ENCODE results near the gene TBK1. TPM values are rescaled to one million over a fixed set of nuclear protein-coding genes. Genes with fewer than 3 reads are reported as not detected.

The TBK1 gene
- total RNA-seq, 4 donors from 2014 or later: 21.2 to 24.1 (median 22.6) TPM

DNA sequence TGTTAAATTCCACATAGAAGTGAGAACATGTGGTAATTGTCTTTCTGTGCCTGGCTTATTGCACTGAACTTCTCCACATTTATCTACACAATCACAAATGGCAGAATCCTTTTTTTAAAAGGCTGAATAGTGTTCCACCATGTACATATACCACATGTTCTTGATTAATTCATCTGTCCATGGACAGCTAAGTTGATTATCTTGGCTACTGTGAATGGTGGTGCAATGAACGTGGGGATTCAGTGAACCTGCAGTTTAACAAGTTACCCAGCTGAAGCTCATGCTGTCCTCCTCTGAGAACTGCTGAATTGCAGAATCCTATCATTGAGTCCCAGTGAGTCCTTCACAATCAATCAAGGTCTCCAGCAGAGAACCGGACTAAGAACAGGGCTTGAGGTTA is 74.9 kb downstream of the TBK1 start:
- H3K9me3 ChIP-seq: no peaks in the 10 kb centered on the region
- no peaks in the 10 kb centered on the region for H3K27me3 ChIP-seq
- no peak overlapping the region for H3K4me3 ChIP-seq
- H3K27ac ChIP-seq (replicated peaks in 1 of 4): no peak overlapping the region
- 51% methylated on average over 2 of the region's 2 CpGs for WGBS
- TF ChIP-seq EP300 (IDR thresholded peaks at IDR 0.05): no peak
- TF ChIP-seq, protein P1, sequence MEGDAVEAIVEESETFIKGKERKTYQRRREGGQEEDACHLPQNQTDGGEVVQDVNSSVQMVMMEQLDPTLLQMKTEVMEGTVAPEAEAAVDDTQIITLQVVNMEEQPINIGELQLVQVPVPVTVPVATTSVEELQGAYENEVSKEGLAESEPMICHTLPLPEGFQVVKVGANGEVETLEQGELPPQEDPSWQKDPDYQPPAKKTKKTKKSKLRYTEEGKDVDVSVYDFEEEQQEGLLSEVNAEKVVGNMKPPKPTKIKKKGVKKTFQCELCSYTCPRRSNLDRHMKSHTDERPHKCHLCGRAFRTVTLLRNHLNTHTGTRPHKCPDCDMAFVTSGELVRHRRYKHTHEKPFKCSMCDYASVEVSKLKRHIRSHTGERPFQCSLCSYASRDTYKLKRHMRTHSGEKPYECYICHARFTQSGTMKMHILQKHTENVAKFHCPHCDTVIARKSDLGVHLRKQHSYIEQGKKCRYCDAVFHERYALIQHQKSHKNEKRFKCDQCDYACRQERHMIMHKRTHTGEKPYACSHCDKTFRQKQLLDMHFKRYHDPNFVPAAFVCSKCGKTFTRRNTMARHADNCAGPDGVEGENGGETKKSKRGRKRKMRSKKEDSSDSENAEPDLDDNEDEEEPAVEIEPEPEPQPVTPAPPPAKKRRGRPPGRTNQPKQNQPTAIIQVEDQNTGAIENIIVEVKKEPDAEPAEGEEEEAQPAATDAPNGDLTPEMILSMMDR (IDR thresholded peaks at IDR 0.05): no peak
- no peak for TF ChIP-seq POLR2AphosphoS5 (IDR thresholded peaks at IDR 0.05)
- TF ChIP-seq POLR2A (IDR thresholded peaks at IDR 0.05; ENCODE audit: low read depth): no peak
- no peaks in the 10 kb centered on the region for H3K4me1 ChIP-seq
- intact Hi-C loops (cut with DNase I): no loop called here
- no peak for DNase-seq (ENCODE audit: extremely low spot score)
- no peaks in the 10 kb centered on the region for H3K36me3 ChIP-seq

DNA sequence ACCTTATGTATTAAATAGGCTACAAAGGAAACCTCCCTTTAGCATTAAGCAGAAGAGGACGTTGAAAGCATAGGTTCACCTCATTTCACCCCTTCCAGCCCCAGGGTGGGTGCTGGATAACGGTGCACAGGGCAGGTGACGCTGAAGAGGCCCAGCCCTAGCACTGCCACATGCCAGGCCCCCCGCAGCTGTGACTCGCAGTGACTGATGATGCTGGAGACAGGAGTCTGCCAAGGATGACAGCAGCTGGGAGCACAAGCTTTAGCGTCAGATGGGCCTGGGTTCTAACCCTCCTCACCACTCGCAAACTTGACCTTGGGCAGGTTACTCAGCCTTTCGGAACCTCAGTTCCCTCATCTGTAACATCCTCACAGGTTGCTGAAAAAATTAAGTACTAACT is 76.7 kb downstream of the TBK1 start:
- DNase-seq (ENCODE audit: extremely low spot score): no peak
- Histone ChIP-seq H3K27ac (replicated peaks in 1 of 4) (no peak overlapping the region), H3K4me3 (no peak overlapping the region), H3K27me3 (no peaks in the 10 kb centered on the region), H3K4me1 (peaks cover 0 to 9% (median 6%) of the 10 kb centered on the region in 4 donors), H3K36me3 (no peaks in the 10 kb centered on the region), H3K9me3 (no peaks in the 10 kb centered on the region)
- TF ChIP-seq EP300 (IDR thresholded peaks at IDR 0.05) (no peak), POLR2AphosphoS5 (IDR thresholded peaks at IDR 0.05) (no peak), POLR2A (IDR thresholded peaks at IDR 0.05; ENCODE audit: low read depth) (no peak)
- TF ChIP-seq, protein P1 (IDR thresholded peaks at IDR 0.05): no peak
- intact Hi-C loops (cut with DNase I): no loop called here
- 72% methylated on average over 8 of the region's 8 CpGs for WGBS

- H3K27me3 ChIP-seq: no peaks in the 10 kb centered on the region
- intact Hi-C loops (cut with DNase I): no loop called here
Measured at GRCh38 chr12:64530566-64530965, 78.6 kb downstream of the TBK1 start.

DNA sequence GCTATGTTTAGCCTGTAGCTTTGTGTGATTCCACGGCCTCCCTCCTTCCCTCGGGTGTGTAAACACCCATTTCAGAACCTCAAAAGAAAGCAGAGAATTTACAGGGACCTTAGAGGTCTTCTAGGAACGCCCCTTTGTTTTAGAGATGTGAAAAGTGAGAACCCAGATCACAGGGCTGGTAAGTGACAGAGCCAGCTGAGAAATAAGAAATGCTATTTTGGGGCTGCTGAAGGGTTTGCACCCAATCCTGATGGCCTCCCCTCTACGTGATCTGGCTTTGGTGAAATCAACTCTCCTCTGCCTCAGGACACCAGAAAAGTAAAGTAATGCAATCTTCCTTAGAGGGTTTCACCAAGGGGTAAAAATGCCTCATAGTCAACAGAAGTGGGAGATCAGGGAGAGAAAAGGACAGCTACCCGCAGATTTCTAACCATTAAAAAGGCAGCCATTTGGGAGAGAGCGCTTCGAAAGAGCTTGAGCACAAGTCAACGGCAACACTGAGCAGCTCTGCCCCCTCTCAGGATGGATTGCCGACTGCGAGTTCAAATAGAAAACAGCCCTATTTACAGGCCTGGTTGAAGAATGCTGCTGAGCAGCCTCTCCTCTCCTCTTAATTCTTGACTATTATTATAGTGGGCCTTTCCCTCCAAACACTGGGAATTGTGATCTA is 79.9 kb downstream of the TBK1 start:
- H3K27ac ChIP-seq (replicated peaks in 1 of 4): no peak overlapping the region
- peaks cover 0 to 11% (median 8%) of the 10 kb centered on the region in 4 donors for H3K4me1 ChIP-seq
- no peaks in the 10 kb centered on the region for H3K36me3 ChIP-seq
- WGBS: 90% methylated on average over 10 of the region's 10 CpGs
- DNase-seq (ENCODE audit: extremely low spot score): no peak
- no peaks in the 10 kb centered on the region for H3K9me3 ChIP-seq
- H3K4me3 ChIP-seq: no peak overlapping the region
- TF ChIP-seq EP300 (IDR thresholded peaks at IDR 0.05) (no peak), POLR2AphosphoS5 (IDR thresholded peaks at IDR 0.05) (no peak), POLR2A (IDR thresholded peaks at IDR 0.05; ENCODE audit: low read depth) (no peak)
- TF ChIP-seq, protein P1 (IDR thresholded peaks at IDR 0.05): no peak
- H3K27me3 ChIP-seq: no peaks in the 10 kb centered on the region
- intact Hi-C loops (cut with DNase I): no loop called here

More at GRCh38 chr12:64530566-64530965, 78.6 kb downstream of the TBK1 start:
- TF ChIP-seq EP300 (IDR thresholded peaks at IDR 0.05): no peak
- TF ChIP-seq, protein P1 (IDR thresholded peaks at IDR 0.05): no peak
- TF ChIP-seq POLR2A (IDR thresholded peaks at IDR 0.05; ENCODE audit: low read depth): no peak
- TF ChIP-seq POLR2AphosphoS5 (IDR thresholded peaks at IDR 0.05): no peak
- Histone ChIP-seq H3K36me3 (no peaks in the 10 kb centered on the region), H3K4me3 (no peak overlapping the region), H3K4me1 (peaks cover 0 to 11% (median 8%) of the 10 kb centered on the region in 4 donors), H3K27ac (replicated peaks in 1 of 4) (no peak overlapping the region), H3K9me3 (no peaks in the 10 kb centered on the region)
- DNase-seq (ENCODE audit: extremely low spot score): no peak
- WGBS: 96% methylated on average over 2 of the region's 2 CpGs
